Thyroid gland (tissue), 4 donors: ENCODE measurements around the gene CASKIN2.

Experiments
- CTCF ChIP-seq, 6 experiments: fragments of 200-600 bp in 3 of 6; fragments of 450-650 bp in 3 of 6; sonication (generic) in 3 of 6; IDR thresholded peaks; one replicate each; pipeline ENCODE4 v1.5.1; 2016 to 2019; ENCODE audit warnings: antibody characterized with exemption in 6 of 6, mild to moderate bottlenecking in 2 of 6, inconsistent platforms in 1 of 6, moderate library complexity in 1 of 6
- POLR2A ChIP-seq, 2 donors: fragments of 450-650 bp; IDR thresholded peaks; one replicate each; pipeline ENCODE4 v1.6.1; 2017; ENCODE audit warnings: antibody characterized with exemption in 2 of 2, mild to moderate bottlenecking in 2 of 2, moderate library complexity in 1 of 2

DNA sequence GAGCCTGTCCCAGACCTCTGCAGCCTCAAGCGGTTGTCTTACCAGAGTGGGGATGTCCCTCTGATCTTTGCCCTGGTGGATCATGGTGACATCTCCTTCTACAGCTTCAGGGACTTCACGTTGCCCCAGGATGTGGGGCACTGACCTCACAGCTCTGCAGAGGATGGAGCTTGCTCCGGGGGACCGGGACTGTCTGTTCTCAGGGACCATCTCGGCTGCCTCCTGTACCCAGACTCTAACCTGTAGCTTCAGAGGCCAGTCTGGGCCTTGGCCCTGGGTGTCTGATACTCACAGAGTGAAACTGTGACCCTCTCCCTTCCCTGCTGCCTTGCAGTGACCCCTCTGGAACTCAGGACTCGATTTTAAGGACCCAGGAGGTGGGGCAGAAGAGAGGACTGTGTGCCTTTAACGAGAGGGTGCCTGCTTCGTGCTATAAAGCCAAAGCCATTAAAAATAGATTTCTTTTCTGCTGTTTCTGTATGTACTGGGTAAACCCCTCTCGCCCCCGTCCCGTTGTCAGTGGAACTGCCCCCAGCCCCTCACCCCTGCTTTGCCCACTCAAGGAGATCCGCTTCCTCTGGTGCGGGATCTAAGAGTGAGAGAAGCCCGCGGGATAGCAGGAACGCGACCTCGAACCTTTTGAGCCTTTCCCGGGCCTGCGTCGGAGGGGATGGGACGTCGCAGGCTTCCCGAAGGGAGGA, 9.1 kb upstream of the CASKIN2 start:
- no peak for TF ChIP-seq CTCF (IDR thresholded peaks at IDR 0.05)
- no peak for TF ChIP-seq POLR2A (IDR thresholded peaks at IDR 0.05)
